OCI-M1 (cell line): ENCODE data around the gene SUPT4H1.
A peak's percentile ranks its signal among the peaks of the same experiment; 100 is the strongest.

ENCODE experiments used
- DNase-seq: peaks from one replicate; lab custom pipeline; 2025; lab: John Stamatoyannopoulos, UW

SUPT4H1 gene

GRCh38 chr17:58329035-58329809 lies 22.8 kb downstream of the SUPT4H1 start:
- DNase-seq = peak; percentile 98

GRCh38 chr17:58328195-58329034 lies 23.6 kb downstream of the SUPT4H1 start, which contains the start of gene TSPOAP1:
TSPOAP1 (minus strand) TSS chr17:58328795; CDS start chr17:58327920, 875 bp downstream.
- DNase-seq = peak; percentile 91

- peak; percentile 75 for DNase-seq
Observed at GRCh38 chr17:58327363-58328194, 24.4 kb downstream of the SUPT4H1 start.

GRCh38 chr17:58326609-58327362 lies 25.2 kb downstream of the SUPT4H1 start:
- DNase-seq = no peak

GRCh38 chr17:58325976-58326468 lies 26.0 kb downstream of the SUPT4H1 start:
- DNase-seq = no peak

GRCh38 chr17:58325289-58325726 lies 26.7 kb downstream of the SUPT4H1 start:
- DNase-seq = no peak

- no peak for DNase-seq
Observed at GRCh38 chr17:58324409-58325288, 27.4 kb downstream of the SUPT4H1 start.

GRCh38 chr17:58324056-58324408 lies 28.0 kb downstream of the SUPT4H1 start:
- no peak for DNase-seq

- no peak for DNase-seq
Observed at GRCh38 chr17:58323366-58324055, 28.5 kb downstream of the SUPT4H1 start.

- DNase-seq = no peak
Observed at GRCh38 chr17:58322581-58323185, 29.3 kb downstream of the SUPT4H1 start.

GRCh38 chr17:58321571-58322525 lies 30.2 kb downstream of the SUPT4H1 start:
- DNase-seq = no peak

GRCh38 chr17:58320570-58321323 lies 31.3 kb downstream of the SUPT4H1 start:
- DNase-seq = no peak

GRCh38 chr17:58320163-58320558 lies 31.8 kb downstream of the SUPT4H1 start:
- DNase-seq = no peak

GRCh38 chr17:58319173-58320162 lies 32.5 kb downstream of the SUPT4H1 start:
- no peak for DNase-seq

- no peak for DNase-seq
Observed at GRCh38 chr17:58318627-58319172, 33.3 kb downstream of the SUPT4H1 start.

- no peak for DNase-seq
Observed at GRCh38 chr17:58318065-58318481, 33.9 kb downstream of the SUPT4H1 start.
